Liver (tissue), 3 donors: ENCODE results near the gene TWSG1.

ENCODE experiments used
- EGR1 ChIP-seq, 2 donors: IDR thresholded peaks; 2 replicates each; pipeline ENCODE4 v1.6.1; 2016 to 2018; ENCODE audit warnings: antibody characterized with exemption in 2 of 2, low read depth in 2 of 2
- FOXA1 ChIP-seq: IDR thresholded peaks from 2 replicates; pipeline ENCODE4 v1.6.1; 2016; ENCODE audit warnings: antibody characterized with exemption
- TF ChIP-seq, protein P1 (sequence below): fragments of 150-350 bp; IDR thresholded peaks from 2 replicates; pipeline ENCODE4 v1.5.1; 2017; ENCODE audit warnings: improper control_type of control experiment, low read depth, low read length; ENCODE audit not compliant: missing input control
- TF ChIP-seq, protein P2 (sequence below): IDR thresholded peaks from 2 replicates; pipeline ENCODE4 v1.6.1; 2016; ENCODE audit warnings: antibody characterized with exemption, mild to moderate bottlenecking
- donor health status: healthy.
- donor health status: healthy.

DNA sequence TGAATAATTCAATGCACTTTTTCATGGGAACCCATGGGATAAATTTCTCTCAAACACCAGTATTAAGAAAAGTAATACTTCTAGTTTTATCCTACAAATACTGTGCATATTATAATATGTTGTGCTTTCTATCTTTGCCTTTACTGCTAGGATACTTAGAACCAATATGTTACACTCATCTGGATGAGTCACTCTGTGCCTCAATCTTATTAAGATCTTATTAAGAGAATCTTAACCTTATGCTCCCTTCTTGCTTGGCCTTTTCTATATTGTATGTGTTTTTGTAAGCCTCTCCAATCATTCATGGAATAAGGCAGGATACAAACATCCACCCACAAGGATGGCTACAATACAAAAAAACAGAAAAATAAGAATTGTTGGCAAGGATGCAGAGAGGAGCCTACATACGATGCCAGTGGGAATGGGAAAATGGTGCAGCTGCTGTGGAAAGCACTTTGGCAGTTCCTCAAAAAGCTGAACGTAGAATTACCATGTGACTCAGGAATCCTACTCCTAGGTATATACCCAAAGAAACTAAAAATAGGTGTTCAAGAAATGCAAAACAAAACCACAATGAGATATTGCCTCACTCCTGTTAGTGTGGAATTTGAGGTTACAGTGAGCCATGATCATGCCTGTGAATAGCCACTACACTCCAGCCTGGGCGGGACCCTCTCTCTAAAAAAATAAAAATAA lies 10.7 kb upstream of the TWSG1 start:
- TF ChIP-seq EGR1 (IDR thresholded peaks at IDR 0.05; ENCODE audit: low read depth in 2 of 2) (no peak), FOXA1 (no peak)
- TF ChIP-seq, protein P1, sequence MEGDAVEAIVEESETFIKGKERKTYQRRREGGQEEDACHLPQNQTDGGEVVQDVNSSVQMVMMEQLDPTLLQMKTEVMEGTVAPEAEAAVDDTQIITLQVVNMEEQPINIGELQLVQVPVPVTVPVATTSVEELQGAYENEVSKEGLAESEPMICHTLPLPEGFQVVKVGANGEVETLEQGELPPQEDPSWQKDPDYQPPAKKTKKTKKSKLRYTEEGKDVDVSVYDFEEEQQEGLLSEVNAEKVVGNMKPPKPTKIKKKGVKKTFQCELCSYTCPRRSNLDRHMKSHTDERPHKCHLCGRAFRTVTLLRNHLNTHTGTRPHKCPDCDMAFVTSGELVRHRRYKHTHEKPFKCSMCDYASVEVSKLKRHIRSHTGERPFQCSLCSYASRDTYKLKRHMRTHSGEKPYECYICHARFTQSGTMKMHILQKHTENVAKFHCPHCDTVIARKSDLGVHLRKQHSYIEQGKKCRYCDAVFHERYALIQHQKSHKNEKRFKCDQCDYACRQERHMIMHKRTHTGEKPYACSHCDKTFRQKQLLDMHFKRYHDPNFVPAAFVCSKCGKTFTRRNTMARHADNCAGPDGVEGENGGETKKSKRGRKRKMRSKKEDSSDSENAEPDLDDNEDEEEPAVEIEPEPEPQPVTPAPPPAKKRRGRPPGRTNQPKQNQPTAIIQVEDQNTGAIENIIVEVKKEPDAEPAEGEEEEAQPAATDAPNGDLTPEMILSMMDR, result no peak
- TF ChIP-seq, protein P2, sequence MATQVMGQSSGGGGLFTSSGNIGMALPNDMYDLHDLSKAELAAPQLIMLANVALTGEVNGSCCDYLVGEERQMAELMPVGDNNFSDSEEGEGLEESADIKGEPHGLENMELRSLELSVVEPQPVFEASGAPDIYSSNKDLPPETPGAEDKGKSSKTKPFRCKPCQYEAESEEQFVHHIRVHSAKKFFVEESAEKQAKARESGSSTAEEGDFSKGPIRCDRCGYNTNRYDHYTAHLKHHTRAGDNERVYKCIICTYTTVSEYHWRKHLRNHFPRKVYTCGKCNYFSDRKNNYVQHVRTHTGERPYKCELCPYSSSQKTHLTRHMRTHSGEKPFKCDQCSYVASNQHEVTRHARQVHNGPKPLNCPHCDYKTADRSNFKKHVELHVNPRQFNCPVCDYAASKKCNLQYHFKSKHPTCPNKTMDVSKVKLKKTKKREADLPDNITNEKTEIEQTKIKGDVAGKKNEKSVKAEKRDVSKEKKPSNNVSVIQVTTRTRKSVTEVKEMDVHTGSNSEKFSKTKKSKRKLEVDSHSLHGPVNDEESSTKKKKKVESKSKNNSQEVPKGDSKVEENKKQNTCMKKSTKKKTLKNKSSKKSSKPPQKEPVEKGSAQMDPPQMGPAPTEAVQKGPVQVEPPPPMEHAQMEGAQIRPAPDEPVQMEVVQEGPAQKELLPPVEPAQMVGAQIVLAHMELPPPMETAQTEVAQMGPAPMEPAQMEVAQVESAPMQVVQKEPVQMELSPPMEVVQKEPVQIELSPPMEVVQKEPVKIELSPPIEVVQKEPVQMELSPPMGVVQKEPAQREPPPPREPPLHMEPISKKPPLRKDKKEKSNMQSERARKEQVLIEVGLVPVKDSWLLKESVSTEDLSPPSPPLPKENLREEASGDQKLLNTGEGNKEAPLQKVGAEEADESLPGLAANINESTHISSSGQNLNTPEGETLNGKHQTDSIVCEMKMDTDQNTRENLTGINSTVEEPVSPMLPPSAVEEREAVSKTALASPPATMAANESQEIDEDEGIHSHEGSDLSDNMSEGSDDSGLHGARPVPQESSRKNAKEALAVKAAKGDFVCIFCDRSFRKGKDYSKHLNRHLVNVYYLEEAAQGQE, result no peak
